IMR-90 (cell line): ENCODE measurements around the gene PLEKHA8. TPM values are rescaled to one million over a fixed set of nuclear protein-coding genes. Genes with fewer than 3 reads are reported as not detected.

Experiments used
- ATAC-seq: fragments of 200-7000 bp; cut with Tn5 transposase; 2 replicates; pipeline ENCODE4 v1.9.1; 2020; ENCODE audit warnings: low read depth, mild to moderate bottlenecking, moderate library complexity
- BruUV-seq: library from RNA; stranded (reverse); fragments of 400-500 nt; replicated peaks from 2 replicates; lab custom pipeline; 2021; lab: Mats Ljungman, UMichigan
- CTCF ChIA-PET: fragments of 300-600 bp; formaldehyde crosslinking; extraction: SDS; loops from one replicate; lab custom pipeline; 2021; ENCODE audit warnings: antibody characterized with exemption; lab: Yijun Ruan, JAX
- POLR2A ChIA-PET: fragments of 300-600 bp; sonication (Branson Sonifier 250); formaldehyde crosslinking; loops from one replicate; lab custom pipeline; 2022; ENCODE audit warnings: antibody characterized with exemption; ENCODE audit not compliant: unreplicated experiment; lab: Charles Lee
- DNase-seq: peaks from one replicate; pipeline ENCODE4 v3.0.0; 2013
- H2AFZ ChIP-seq: replicated peaks from 2 replicates; pipeline ENCODE3; 2013; ENCODE audit warnings: low read length, mild to moderate bottlenecking; ENCODE audit not compliant: poor library complexity
- H2AK5ac ChIP-seq: 2 replicates; pipeline ENCODE4 v1.6.1; 2013; ENCODE audit warnings: low read depth, low read length, inconsistent platforms
- H2AK9ac ChIP-seq: replicated peaks from 2 replicates; pipeline ENCODE3; 2013; ENCODE audit warnings: mild to moderate bottlenecking, low read depth, low read length, moderate library complexity; ENCODE audit not compliant: poor library complexity
- H2BK120ac ChIP-seq: 2 replicates; pipeline ENCODE4 v1.6.1; 2013; ENCODE audit warnings: low read depth, low read length, inconsistent platforms
- H2BK15ac ChIP-seq: 3 replicates; pipeline ENCODE4 v1.6.1; 2013; ENCODE audit warnings: low read depth, low read length, inconsistent platforms
- H2BK20ac ChIP-seq: 2 replicates; pipeline ENCODE4 v1.6.1; 2013; ENCODE audit warnings: low read depth, mild to moderate bottlenecking, inconsistent platforms, low read length, moderate library complexity
- H2BK5ac ChIP-seq: 2 replicates; pipeline ENCODE4 v1.6.1; 2013; ENCODE audit warnings: mild to moderate bottlenecking, low read depth, low read length, inconsistent platforms; ENCODE audit not compliant: poor library complexity, severe bottlenecking
- H3K14ac ChIP-seq: replicated peaks from 2 replicates; pipeline ENCODE4 v1.6.1; 2013; ENCODE audit warnings: low read depth, low read length, inconsistent platforms
- H3K18ac ChIP-seq: 2 replicates; pipeline ENCODE4 v1.6.1; 2013; ENCODE audit warnings: low read depth, low read length, control low read depth
- H3K23ac ChIP-seq: 2 replicates; pipeline ENCODE4 v1.6.1; 2013; ENCODE audit warnings: low read depth, low read length, inconsistent platforms
- H3K27ac ChIP-seq: 2 replicates; pipeline ENCODE4 v1.5.1; 2013; ENCODE audit warnings: mild to moderate bottlenecking, control low read depth, low read length; ENCODE audit not compliant: insufficient read depth
- H3K27me3 ChIP-seq: 2 replicates; pipeline ENCODE4 v1.6.1; 2013; ENCODE audit warnings: low read length; ENCODE audit not compliant: control insufficient read depth, insufficient read depth
- H3K36me3 ChIP-seq: 2 replicates; pipeline ENCODE4 v1.6.1; 2013; ENCODE audit warnings: low read length, mixed read lengths; ENCODE audit not compliant: control insufficient read depth, insufficient read depth
- H3K4ac ChIP-seq: 2 replicates; pipeline ENCODE4 v1.6.1; 2013; ENCODE audit warnings: low read depth, low read length, inconsistent platforms
- H3K4me1 ChIP-seq: 2 replicates; pipeline ENCODE4 v1.6.1; 2013; ENCODE audit warnings: low read length, mixed read lengths; ENCODE audit not compliant: control insufficient read depth, insufficient read depth
- H3K4me2 ChIP-seq: 2 replicates; pipeline ENCODE4 v1.6.1; 2013; ENCODE audit warnings: low read depth, mild to moderate bottlenecking, control low read depth, low read length, moderate library complexity
- H3K4me3 ChIP-seq: 2 replicates; pipeline ENCODE4 v1.5.1; 2013; ENCODE audit warnings: low read depth, mild to moderate bottlenecking, control low read depth, low read length, moderate library complexity; ENCODE audit not compliant: insufficient read depth
- H3K56ac ChIP-seq: 2 replicates; pipeline ENCODE4 v1.6.1; 2013; ENCODE audit warnings: low read length, inconsistent platforms; ENCODE audit not compliant: insufficient read depth; ENCODE audit errors: extremely low read depth
- H3K79me1 ChIP-seq, 2 experiments: 2 replicates each; pipeline ENCODE4 v1.6.1; 2013; ENCODE audit warnings: low read length in 2 of 2, inconsistent platforms in 1 of 2, low read depth in 1 of 2
- H3K9ac ChIP-seq: 2 replicates; pipeline ENCODE4 v1.6.1; 2013; ENCODE audit warnings: low read depth, low read length, control low read depth
- H3K9me1 ChIP-seq: 2 replicates; pipeline ENCODE4 v1.6.1; 2013; ENCODE audit warnings: low read length, inconsistent platforms; ENCODE audit not compliant: insufficient read depth
- H3K9me3 ChIP-seq: 2 replicates; pipeline ENCODE4 v1.6.1; 2013; ENCODE audit warnings: low read length; ENCODE audit not compliant: control insufficient read depth, insufficient read depth
- H4K20me1 ChIP-seq: 2 replicates; pipeline ENCODE4 v1.6.1; 2013; ENCODE audit warnings: low read length, inconsistent platforms; ENCODE audit not compliant: insufficient read depth
- H4K5ac ChIP-seq: 2 replicates; pipeline ENCODE4 v1.6.1; 2013; ENCODE audit warnings: mild to moderate bottlenecking, low read depth, low read length, control low read depth
- H4K8ac ChIP-seq, 2 experiments: 2 replicates each; pipeline ENCODE4 v1.6.1; 2013; ENCODE audit warnings: low read depth in 2 of 2, low read length in 2 of 2, control low read depth in 1 of 2, inconsistent platforms in 1 of 2
- H4K91ac ChIP-seq: 2 replicates; pipeline ENCODE4 v1.6.1; 2013; ENCODE audit warnings: low read depth, low read length, inconsistent platforms; ENCODE audit not compliant: insufficient read depth
- BHLHE40 ChIP-seq: fragments of 150-350 bp; IDR thresholded peaks from 2 replicates; pipeline ENCODE4 v1.6.1; 2016; ENCODE audit warnings: mild to moderate bottlenecking, low read depth, low read length
- CEBPB ChIP-seq: IDR thresholded peaks from 2 replicates; pipeline ENCODE4 v1.6.1; 2012; ENCODE audit warnings: low read depth, low read length, improper control_type of control experiment
- NFE2L2 ChIP-seq: fragments of 150-350 bp; IDR thresholded peaks from 2 replicates; pipeline ENCODE4 v1.6.1; 2016; ENCODE audit warnings: low read depth, mild to moderate bottlenecking, low read length
- RAD21 ChIP-seq: IDR thresholded peaks from 2 replicates; pipeline ENCODE4 v1.6.1; 2012; ENCODE audit warnings: low read length, improper control_type of control experiment
- RCOR1 ChIP-seq: IDR thresholded peaks from 2 replicates; pipeline ENCODE4 v1.6.1; 2012; ENCODE audit warnings: mild to moderate bottlenecking, low read length, improper control_type of control experiment; ENCODE audit not compliant: insufficient replicate concordance
- RFX5 ChIP-seq: IDR thresholded peaks from 2 replicates; pipeline ENCODE4 v1.8.0; 2012; ENCODE audit warnings: low read depth, mild to moderate bottlenecking, low read length, moderate library complexity
- SMC3 ChIP-seq: fragments of 150-350 bp; IDR thresholded peaks from 2 replicates; pipeline ENCODE4 v1.6.1; 2016; ENCODE audit warnings: low read depth, mild to moderate bottlenecking, antibody characterized with exemption, low read length, moderate library complexity
- WGBS, 2 experiments: methylation state at CpG; one replicate each; pipeline versions ENCODE4 v1.1.5 to v1.1.7; 2013; ENCODE audit warnings: missing lambda C conversion rate in 2 of 2; ENCODE audit not compliant: insufficient read length in 1 of 2; ENCODE audit errors: extremely low coverage in 2 of 2; 5-methylcytosine and 5-hydroxymethylcytosine counted together
- dilution Hi-C: fragments of 300-500 bp; cut with HindIII; formaldehyde crosslinking; loops from one replicate; pipeline ENCODE4 v1.14.3; 2018; ENCODE audit warnings: low sequenced_read_pairs; ENCODE audit not compliant: unreplicated experiment
- in situ Hi-C: fragments of 300-500 bp; cut with MboI; formaldehyde crosslinking; loops from 3 replicates; pipeline ENCODE4 v1.14.3; 2019; ENCODE audit warnings: low sequenced_read_pairs, inconsistent platforms, mixed read lengths
- intact Hi-C: fragments of 100-400 bp; cut with micrococcal nuclease; formaldehyde crosslinking; loops from 2 replicates; pipeline ENCODE4 v1.10.0; 2022
- polyA plus RNA-seq, 3 experiments: library from polyadenylated mRNA; depleted of rRNA; stranded (reverse); fragments of >200 nt; gene quantifications; 2 replicates each; pipeline ENCODE4 v1.2.3, GENCODE V29; 2012; ENCODE audit warnings: low replicate concordance in 1 of 3
- total RNA-seq: library from RNA; depleted of rRNA; stranded (reverse); fragments of >200 nt; gene quantifications from 2 replicates; pipeline ENCODE4 v1.2.3, GENCODE V29; 2012

PLEKHA8 gene
- total and polyA plus RNA-seq, 2 of the 4 experiments (the other 2 are of a cell fraction) = 3.6 to 9.7 TPM

- TSS peak; percentile 30 for BruUV-seq
- no peaks in the 10 kb centered on the region for H3K36me3 ChIP-seq
- WGBS, 2 experiments = no CpG with 5 or more reads among the region's 6 CpGs
- peaks cover 9% of the 10 kb centered on the region for H3K9me1 ChIP-seq
- no peak overlapping the region for H4K5ac ChIP-seq
- H4K91ac ChIP-seq = no peak overlapping the region
- no peak overlapping the region for H3K18ac ChIP-seq
- peak overlapping the region; percentile 85 for H3K4me2 ChIP-seq
- H4K20me1 ChIP-seq = peaks cover 26% of the 10 kb centered on the region; the same call in 1 of the 2 replicates
- H4K8ac ChIP-seq = no peak overlapping the region
- H2AK9ac ChIP-seq = no peak overlapping the region
- 0 out of 2 replicates have a peak overlapping the region, but pooled peaks have one; percentile 5 for H3K56ac ChIP-seq
- H2AK5ac ChIP-seq = no peak overlapping the region
- peak overlapping the region; percentile 41; the same call in 1 of the 2 replicates for H3K23ac ChIP-seq
- H3K9me3 ChIP-seq = no peaks in the 10 kb centered on the region
- ChIA-PET CTCF (interaction anchor here (0.7 to 1.4 kb wide), 2 partner anchors 32 to 63 kb away, joined by 3 to 4 read pairs; no protein-coding TSS in a partner anchor), POLR2A (no interaction called here)
- H3K9ac ChIP-seq = no peak overlapping the region; the same call in 1 of the 2 replicates
- H3K14ac ChIP-seq = 0 out of 2 replicates have a peak overlapping the region, but pooled peaks have one; percentile 13
- DNase-seq = no peak
- H2AFZ ChIP-seq = no peak overlapping the region
- dilution Hi-C loops (no loop called here), in situ Hi-C loops (no loop called here), intact Hi-C loops (loop anchor here (5.0 kb wide), 2 partner anchors 33 to 82 kb away; no protein-coding TSS in a partner anchor)
- H2BK15ac ChIP-seq = no peak overlapping the region
- no peak overlapping the region for H3K4ac ChIP-seq
- no peaks in the 10 kb centered on the region for H3K27me3 ChIP-seq
- peaks cover 4% of the 10 kb centered on the region for H3K4me1 ChIP-seq
- no peak overlapping the region for H2BK20ac ChIP-seq
- H3K27ac ChIP-seq = no peak overlapping the region
- peak overlapping the region; percentile 81; the same call in 1 of the 2 replicates for H3K4me3 ChIP-seq
- no peak overlapping the region for H2BK120ac ChIP-seq
- H3K79me1 ChIP-seq = peaks cover 19 to 64% of the 10 kb centered on the region in 2 experiments; a peak in 3 of 4 replicates
- H2BK5ac ChIP-seq = no peak overlapping the region
- ATAC-seq = no peak
- no peak for TF ChIP-seq SMC3
- TF ChIP-seq CEBPB = no peak
- TF ChIP-seq NFE2L2 = no peak
- no peak for TF ChIP-seq RAD21
- TF ChIP-seq RFX5 = no peak
- no peak for TF ChIP-seq RCOR1
- no peak for TF ChIP-seq BHLHE40
These were observed 1.5 kb downstream of the PLEKHA8 start for GRCh38 chr7:30029696-30030095.
